ENCODE measurements around the gene ZDHHC14. TPM values are rescaled to one million over a fixed set of nuclear protein-coding genes. Genes with fewer than 3 reads are reported as not detected.

The ZDHHC14 gene
- polyA plus RNA-seq, 6 donors from 2014 or later, result 1.7 to 10.5 (median 4.1) TPM

GRCh38 chr6:157592541-157592940 lies 211.6 kb downstream of the ZDHHC14 start:
- ATAC-seq (ENCODE audit: low read depth in 2 of 2), result no peak
- Mint-ChIP-seq H3K4me3 (peak overlapping the region in 3 of 8 donors; percentile 12 to 77 (median 32)), H3K9me3 (peaks cover 11 to 28% (median 17%) of the 10 kb centered on the region in 7 donors), H3K4me1 (peaks cover 25 to 49% (median 27%) of the 10 kb centered on the region in 3 donors), H3K27ac (peak overlapping the region in 2 of 6 donors; percentile 44 to 69), H3K27me3 (no peaks in the 10 kb centered on the region), H3K36me3 (peaks cover 29 to 46% of the 10 kb centered on the region in 2 donors)
- DNase-seq, result peak; percentile 9

- H3K4me3 Mint-ChIP-seq, result peak overlapping the region in 3 of 8 donors; percentile 12 to 77 (median 32)
- peaks cover 11 to 28% (median 17%) of the 10 kb centered on the region in 7 donors for H3K9me3 Mint-ChIP-seq
- H3K36me3 Mint-ChIP-seq, result peaks cover 29 to 46% of the 10 kb centered on the region in 2 donors
- H3K27me3 Mint-ChIP-seq, result no peaks in the 10 kb centered on the region
- ATAC-seq (ENCODE audit: low read depth in 2 of 2) (no peak), DNase-seq (no peak)
- H3K27ac Mint-ChIP-seq, result peak overlapping the region in 1 of 6 donors; percentile 60
- peaks cover 28 to 52% (median 30%) of the 10 kb centered on the region in 3 donors for H3K4me1 Mint-ChIP-seq
Measured at GRCh38 chr6:157592980-157593379, 212.0 kb downstream of the ZDHHC14 start.

- H3K27me3 Mint-ChIP-seq, result no peaks in the 10 kb centered on the region
- peaks cover 33 to 57% (median 35%) of the 10 kb centered on the region in 3 donors for H3K4me1 Mint-ChIP-seq
- ATAC-seq (ENCODE audit: low read depth in 2 of 2) (no peak), DNase-seq (no peak)
- H3K27ac Mint-ChIP-seq, result no peak overlapping the region
- peaks cover 29 to 46% of the 10 kb centered on the region in 2 donors for H3K36me3 Mint-ChIP-seq
- peak overlapping the region in 2 of 8 donors; percentile 21 to 32 for H3K4me3 Mint-ChIP-seq
- H3K9me3 Mint-ChIP-seq, result peaks cover 11 to 28% (median 17%) of the 10 kb centered on the region in 7 donors
Measured at GRCh38 chr6:157593596-157593995, 212.6 kb downstream of the ZDHHC14 start.

DNA sequence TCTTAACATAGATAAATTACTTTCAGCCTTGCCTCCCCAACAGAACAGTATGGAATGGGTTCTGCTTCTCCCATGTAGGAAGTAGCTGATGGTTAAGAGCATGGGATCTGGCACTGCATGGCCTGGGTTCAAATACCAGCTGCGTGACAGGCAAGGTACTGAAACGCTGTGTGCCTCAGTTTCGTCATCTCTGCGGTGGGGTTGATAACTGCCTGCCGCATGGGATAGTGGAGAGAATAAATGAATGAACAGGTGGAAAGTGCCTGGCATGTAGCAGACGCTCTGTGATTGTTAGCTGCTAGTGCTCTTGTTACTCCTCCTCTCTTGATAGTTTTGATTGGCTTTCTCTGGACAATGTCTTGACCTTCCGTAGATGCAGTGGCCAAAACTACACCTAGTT lies 213.3 kb downstream of the ZDHHC14 start:
- Mint-ChIP-seq H3K4me3 (no peak overlapping the region), H3K4me1 (peaks cover 39 to 64% (median 39%) of the 10 kb centered on the region in 3 donors)

DNA sequence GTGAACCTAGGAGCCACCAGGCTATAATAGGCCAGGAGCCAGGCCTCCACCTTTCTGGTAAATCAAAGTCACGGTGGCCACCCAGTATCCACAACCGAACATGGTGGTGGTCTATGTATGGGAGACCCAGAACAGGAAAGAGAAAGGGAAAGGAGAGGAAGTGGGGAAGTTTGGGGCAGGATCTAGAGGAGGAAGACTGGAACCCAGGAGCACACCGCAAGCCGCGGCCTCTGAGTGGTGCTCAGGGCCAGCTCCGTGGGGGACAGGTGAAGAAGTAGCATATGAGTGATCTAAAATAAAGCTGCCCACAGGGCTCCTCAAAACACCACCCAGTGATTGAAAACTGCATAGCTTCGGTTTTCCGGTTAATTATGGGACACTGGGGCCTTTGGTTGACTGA lies 214.8 kb downstream of the ZDHHC14 start:
- H3K36me3 Mint-ChIP-seq, result peaks cover 22 to 25% of the 10 kb centered on the region in 2 donors
- H3K4me3 Mint-ChIP-seq, result no peak overlapping the region
- no peak for DNase-seq
- peaks cover 0 to 10% (median 5%) of the 10 kb centered on the region in 7 donors for H3K9me3 Mint-ChIP-seq
- peaks cover 46 to 75% (median 53%) of the 10 kb centered on the region in 3 donors for H3K4me1 Mint-ChIP-seq
- ATAC-seq (ENCODE audit: low read depth in 2 of 2), result no peak
- peak overlapping the region in 3 of 6 donors; percentile 58 to 82 (median 79) for H3K27ac Mint-ChIP-seq
- no peaks in the 10 kb centered on the region for H3K27me3 Mint-ChIP-seq

More for the DNA sequence above, 213.3 kb downstream of the ZDHHC14 start:
- Mint-ChIP-seq H3K27ac (peak overlapping the region in 3 of 6 donors; percentile 22 to 64 (median 29)), H3K27me3 (no peaks in the 10 kb centered on the region), H3K9me3 (peaks cover 6 to 23% (median 13%) of the 10 kb centered on the region in 7 donors), H3K36me3 (peaks cover 29 to 39% of the 10 kb centered on the region in 2 donors)
- DNase-seq (no peak), ATAC-seq (ENCODE audit: low read depth in 2 of 2) (no peak)

DNA sequence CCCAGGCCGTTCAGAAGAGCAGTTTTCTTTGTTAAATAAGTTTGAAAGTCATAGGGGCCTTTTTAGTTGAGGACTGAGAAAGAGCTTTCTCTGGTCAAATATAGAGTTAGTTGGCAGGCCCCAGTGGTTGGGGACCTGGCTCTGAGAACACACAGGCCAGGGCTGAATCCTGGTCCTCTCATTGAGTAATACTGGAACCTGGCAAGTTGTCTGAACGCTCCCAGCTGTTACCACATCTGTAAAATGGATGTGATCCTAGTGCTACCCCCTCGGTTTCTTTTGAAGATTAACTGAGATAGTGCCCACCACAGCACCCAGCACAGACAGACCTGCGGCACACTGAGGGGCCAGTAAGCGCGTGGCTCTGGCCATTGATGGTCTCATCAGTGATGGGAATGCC lies 215.5 kb downstream of the ZDHHC14 start:
- peaks cover 43 to 76% (median 55%) of the 10 kb centered on the region in 3 donors for H3K4me1 Mint-ChIP-seq
- H3K36me3 Mint-ChIP-seq, result peaks cover 16 to 20% of the 10 kb centered on the region in 2 donors
- peaks cover 0 to 3% (median 2%) of the 10 kb centered on the region in 7 donors for H3K9me3 Mint-ChIP-seq
- ATAC-seq (ENCODE audit: low read depth in 2 of 2), result no peak
- peak overlapping the region in 2 of 6 donors; percentile 79 to 82 for H3K27ac Mint-ChIP-seq
- peak overlapping the region in 1 of 8 donors; percentile 81 for H3K4me3 Mint-ChIP-seq
- H3K27me3 Mint-ChIP-seq, result no peaks in the 10 kb centered on the region
- DNase-seq, result no peak

DNA sequence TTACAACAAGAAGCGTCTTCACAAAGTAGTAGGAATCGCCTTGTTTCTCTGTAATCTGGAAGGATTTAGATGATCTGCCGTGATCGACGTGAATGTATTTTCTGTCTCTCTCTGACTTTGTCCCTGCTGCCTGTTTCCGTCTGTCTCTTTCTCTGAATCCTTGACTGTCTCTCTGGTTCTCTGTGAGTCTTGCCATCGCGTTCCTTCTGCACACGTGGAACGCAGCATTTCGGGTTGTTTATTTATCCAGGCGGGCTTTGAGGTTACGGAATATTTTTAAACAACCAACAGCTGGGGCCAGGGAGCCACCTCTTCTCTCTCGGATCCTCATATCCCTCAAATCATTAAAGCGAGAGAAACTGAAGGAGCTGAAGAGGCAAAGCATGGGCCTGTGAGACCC lies 215.9 kb downstream of the ZDHHC14 start:
- DNase-seq (no peak), ATAC-seq (ENCODE audit: low read depth in 2 of 2) (no peak)
- Mint-ChIP-seq H3K4me3 (no peak overlapping the region), H3K36me3 (peaks cover 12 to 18% of the 10 kb centered on the region in 2 donors), H3K27me3 (no peaks in the 10 kb centered on the region), H3K27ac (peak overlapping the region in 5 of 6 donors; percentile 5 to 79 (median 53)), H3K4me1 (peaks cover 42 to 77% (median 55%) of the 10 kb centered on the region in 3 donors), H3K9me3 (peaks cover 0 to 2% (median 0%) of the 10 kb centered on the region in 7 donors)

- Mint-ChIP-seq H3K4me3 (peak overlapping the region in 5 of 8 donors; percentile 33 to 73 (median 67)), H3K36me3 (peaks cover 12 to 18% of the 10 kb centered on the region in 2 donors), H3K27ac (peak overlapping the region in 3 of 6 donors; percentile 43 to 93 (median 79)), H3K27me3 (no peaks in the 10 kb centered on the region), H3K9me3 (peaks cover 0 to 2% (median 0%) of the 10 kb centered on the region in 7 donors), H3K4me1 (peaks cover 43 to 79% (median 56%) of the 10 kb centered on the region in 3 donors)
- ATAC-seq (ENCODE audit: low read depth in 2 of 2) (peak; percentile 18 to 47), DNase-seq (no peak)
Measured at GRCh38 chr6:157597461-157598312, 216.7 kb downstream of the ZDHHC14 start.

GRCh38 chr6:157599191-157599590 lies 218.2 kb downstream of the ZDHHC14 start:
- peaks cover 9 to 14% of the 10 kb centered on the region in 2 donors for H3K36me3 Mint-ChIP-seq
- H3K4me1 Mint-ChIP-seq, result peaks cover 43 to 81% (median 60%) of the 10 kb centered on the region in 3 donors
- DNase-seq (peak; percentile 11), ATAC-seq (ENCODE audit: low read depth in 2 of 2) (peak; percentile 43 to 65)
- H3K9me3 Mint-ChIP-seq, result no peaks in the 10 kb centered on the region
- peak overlapping the region; percentile 45 to 86 (median 72) for H3K27ac Mint-ChIP-seq
- H3K4me3 Mint-ChIP-seq, result peak overlapping the region in 7 of 8 donors; percentile 13 to 70 (median 39)
- no peaks in the 10 kb centered on the region for H3K27me3 Mint-ChIP-seq

- Mint-ChIP-seq H3K27me3 (no peaks in the 10 kb centered on the region), H3K36me3 (peaks cover 3% of the 10 kb centered on the region in 2 donors), H3K4me3 (peak overlapping the region in 1 of 8 donors; percentile 32), H3K4me1 (peaks cover 47 to 82% (median 58%) of the 10 kb centered on the region in 3 donors), H3K27ac (peak overlapping the region in 2 of 6 donors; percentile 79 to 86), H3K9me3 (no peaks in the 10 kb centered on the region)
- ATAC-seq (ENCODE audit: low read depth in 2 of 2), result no peak
- DNase-seq, result no peak
Measured at GRCh38 chr6:157600807-157601206, 219.8 kb downstream of the ZDHHC14 start.

DNA sequence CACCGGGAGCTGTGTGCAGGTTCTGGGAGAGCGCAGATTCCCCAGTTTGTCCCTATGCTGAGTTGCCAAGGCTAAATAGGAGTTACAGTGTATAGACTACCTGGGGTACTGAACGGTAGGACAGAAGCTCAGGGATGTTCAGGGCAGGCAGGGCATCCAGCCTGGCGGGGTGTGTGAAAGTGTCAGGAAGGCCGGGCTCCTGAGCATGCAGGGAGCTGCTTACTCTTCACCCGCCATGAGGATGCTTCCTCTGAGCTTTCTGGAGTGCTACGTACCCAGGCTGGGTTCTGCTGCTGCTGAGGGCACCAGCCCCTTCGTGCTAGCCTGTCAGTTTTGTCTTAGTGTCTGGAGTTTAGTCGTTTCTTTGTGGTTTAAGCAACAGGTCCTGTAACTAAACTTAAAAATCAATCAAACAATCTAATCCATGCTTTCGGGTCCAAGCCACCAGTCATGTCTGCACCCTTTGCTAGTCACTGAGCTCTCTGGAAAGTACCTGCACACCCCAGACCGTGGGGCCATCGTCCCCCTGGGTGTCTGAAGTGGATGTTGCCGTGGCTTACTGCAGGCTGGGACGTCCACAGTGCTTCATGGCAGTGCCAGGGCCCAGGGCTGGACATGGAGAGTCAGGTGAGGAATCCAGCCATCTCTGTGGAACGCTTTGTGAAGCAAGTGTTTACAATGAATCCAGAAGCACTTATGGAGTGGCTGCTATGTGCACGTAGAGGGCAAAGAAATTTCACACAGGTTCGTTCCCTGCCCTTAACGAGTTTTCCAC lies 221.7 kb downstream of the ZDHHC14 start:
- DNase-seq (no peak), ATAC-seq (ENCODE audit: low read depth in 2 of 2) (no peak)
- Mint-ChIP-seq H3K9me3 (no peaks in the 10 kb centered on the region), H3K36me3 (no peaks in the 10 kb centered on the region), H3K27ac (peak overlapping the region in 3 of 6 donors; percentile 20 to 60 (median 56)), H3K4me3 (peak overlapping the region in 1 of 8 donors; percentile 10), H3K27me3 (no peaks in the 10 kb centered on the region), H3K4me1 (peaks cover 52 to 85% (median 57%) of the 10 kb centered on the region in 3 donors)

GRCh38 chr6:157603314-157603940 lies 222.4 kb downstream of the ZDHHC14 start:
- Mint-ChIP-seq H3K36me3 (no peaks in the 10 kb centered on the region), H3K4me3 (no peak overlapping the region), H3K9me3 (peaks cover 0 to 1% (median 0%) of the 10 kb centered on the region in 7 donors), H3K27ac (peak overlapping the region in 2 of 6 donors; percentile 56 to 69), H3K27me3 (no peaks in the 10 kb centered on the region), H3K4me1 (peaks cover 51 to 85% (median 57%) of the 10 kb centered on the region in 3 donors)
- ATAC-seq (ENCODE audit: low read depth in 2 of 2) (no peak), DNase-seq (no peak)
